PC-3 (cell line): Measurements from ENCODE around the gene GPR18. TPM values are rescaled to one million over a fixed set of nuclear protein-coding genes. Genes with fewer than 3 reads are reported as not detected.

Experiments used
- ATAC-seq: fragments of 200-7000 bp; cut with Tn5 transposase; 2 replicates; pipeline ENCODE4 v1.9.1; 2020; ENCODE audit warnings: mild to moderate bottlenecking, moderate library complexity
- BruUV-seq: library from RNA; stranded (reverse); fragments of 400-500 nt; replicated peaks from 2 replicates; lab custom pipeline; 2021; lab: Mats Ljungman, UMichigan
- CTCF ChIA-PET: fragments of 300-600 bp; sonication (Branson Sonifier 250); formaldehyde crosslinking; loops from one replicate; lab custom pipeline; 2022; ENCODE audit warnings: antibody characterized with exemption; lab: Charles Lee
- POLR2A ChIA-PET: fragments of 300-600 bp; sonication (Branson Sonifier 250); formaldehyde crosslinking; loops from one replicate; lab custom pipeline; 2022; ENCODE audit warnings: antibody characterized with exemption; ENCODE audit not compliant: unreplicated experiment; lab: Charles Lee
- DNase-seq: peaks from one replicate; pipeline ENCODE4 v3.0.0-alpha.2; 2015
- H2AFZ ChIP-seq: fragments of 300-600 bp; sonication (generic); 2 replicates; pipeline ENCODE4 v1.6.0; 2016; ENCODE audit warnings: antibody characterized with exemption, low read length
- H3F3A ChIP-seq: fragments of 300-600 bp; sonication (generic); one replicate; pipeline ENCODE4 v1.6.0; 2017; ENCODE audit warnings: antibody characterized with exemption, low read length, control low read depth, mild to moderate bottlenecking; ENCODE audit not compliant: unreplicated experiment
- H3K27ac ChIP-seq: fragments of 300-600 bp; sonication (generic); 2 replicates; pipeline ENCODE4 v1.5.1; 2016; ENCODE audit warnings: mild to moderate bottlenecking, low read length
- H3K27me3 ChIP-seq: fragments of 300-600 bp; sonication (generic); 2 replicates; pipeline ENCODE4 v1.6.1; 2016; ENCODE audit warnings: low read length, mixed read lengths
- H3K36me3 ChIP-seq: fragments of 300-600 bp; sonication (generic); 2 replicates; pipeline ENCODE4 v1.6.1; 2016; ENCODE audit warnings: low read depth, mixed run types, low read length, mixed read lengths
- H3K4me1 ChIP-seq: fragments of 300-600 bp; sonication (generic); 2 replicates; pipeline ENCODE4 v1.5.1; 2016; ENCODE audit warnings: low read length; ENCODE audit not compliant: insufficient read depth
- H3K4me2 ChIP-seq: fragments of 300-600 bp; sonication (generic); 2 replicates; pipeline ENCODE4 v1.6.0; 2016; ENCODE audit warnings: low read length
- H3K4me3 ChIP-seq: fragments of 300-600 bp; sonication (generic); 2 replicates; pipeline ENCODE4 v1.5.1; 2016; ENCODE audit warnings: mild to moderate bottlenecking, low read length, mixed read lengths
- H3K79me2 ChIP-seq: fragments of 300-600 bp; sonication (generic); 2 replicates; pipeline ENCODE4 v1.6.1; 2017; ENCODE audit warnings: low read length, mixed read lengths
- H3K9ac ChIP-seq: fragments of 300-600 bp; sonication (generic); 2 replicates; pipeline ENCODE4 v1.6.0; 2016; ENCODE audit warnings: mild to moderate bottlenecking, low read length
- H3K9me2 ChIP-seq: fragments of 300-600 bp; sonication (generic); replicated peaks from 2 replicates; pipeline ENCODE4 v1.6.1; 2016; ENCODE audit warnings: mixed run types, low read length, mixed read lengths
- H3K9me3 ChIP-seq: fragments of 300-600 bp; sonication (generic); 2 replicates; pipeline ENCODE4 v1.6.1; 2016; ENCODE audit warnings: low read length, mixed read lengths
- H4K20me1 ChIP-seq: fragments of 300-600 bp; sonication (generic); 2 replicates; pipeline ENCODE4 v1.6.1; 2016; ENCODE audit warnings: low read length, mixed read lengths
- CTCF ChIP-seq: fragments of 300-600 bp; sonication (generic); conservative IDR thresholded peaks from 2 replicates; pipeline ENCODE4 v1.5.1; 2017; ENCODE audit warnings: antibody characterized with exemption, low read depth, mild to moderate bottlenecking, low read length
- EZH2 ChIP-seq: fragments of 300-600 bp; sonication (generic); IDR thresholded peaks from one replicate; pipeline ENCODE4 v1.6.1; 2017; ENCODE audit warnings: antibody characterized with exemption, mild to moderate bottlenecking, low read length; ENCODE audit not compliant: unreplicated experiment
- EZH2phosphoT487 ChIP-seq: fragments of 300-600 bp; sonication (generic); IDR thresholded peaks from 2 replicates; pipeline ENCODE4 v1.6.1; 2018; ENCODE audit warnings: mild to moderate bottlenecking, antibody characterized with exemption, low read length, borderline replicate concordance
- intact Hi-C: fragments of 100-400 bp; cut with micrococcal nuclease; formaldehyde crosslinking; loops from 2 replicates; pipeline ENCODE4 v1.9.0; 2023
- total RNA-seq: library from RNA; depleted of rRNA; stranded (reverse); fragments of >200 nt; gene quantifications from 2 replicates; pipeline ENCODE4 v1.2.3, GENCODE V29; 2014

Gene GPR18
- total RNA-seq, 1 experiment from 2014 or later = not detected

GRCh38 chr13:99224021-99224420 is 34.2 kb downstream of the GPR18 start:
- H3K9me3 ChIP-seq = no peaks in the 10 kb centered on the region
- H3K27ac ChIP-seq = no peak overlapping the region
- H3K9me2 ChIP-seq = no peaks in the 10 kb centered on the region
- DNase-seq (no peak), ATAC-seq (no peak)
- no peak overlapping the region for H3K4me2 ChIP-seq
- peaks cover 4% of the 10 kb centered on the region; the same call in 1 of the 2 replicates for H3K36me3 ChIP-seq
- BruUV-seq = no TSS peak
- H3K4me3 ChIP-seq = no peak overlapping the region
- no peaks in the 10 kb centered on the region for H3K27me3 ChIP-seq
- TF ChIP-seq EZH2phosphoT487 (no peak), CTCF (no peak), EZH2 (no peak)
- H3K9ac ChIP-seq = no peak overlapping the region
- no peak overlapping the region for H2AFZ ChIP-seq
- peaks cover 92% of the 10 kb centered on the region for H3K79me2 ChIP-seq
- POLR2A ChIA-PET = no interaction called here
- H3K4me1 ChIP-seq = peaks cover 19% of the 10 kb centered on the region
- CTCF ChIA-PET = interaction anchor here (0.5 kb wide), 1 partner anchor 47 kb away, joined by 3 read pairs; no protein-coding TSS in a partner anchor
- intact Hi-C loops = no loop called here
- H3F3A ChIP-seq = no peaks in the 10 kb centered on the region
- H4K20me1 ChIP-seq = peaks cover 8% of the 10 kb centered on the region; the same call in 1 of the 2 replicates

GRCh38 chr13:99223587-99223986 is 34.6 kb downstream of the GPR18 start:
- Histone ChIP-seq H3K36me3 (peaks cover 4% of the 10 kb centered on the region; the same call in 1 of the 2 replicates), H3K9me2 (no peaks in the 10 kb centered on the region), H3K9ac (no peak overlapping the region), H3K27ac (no peak overlapping the region), H3K4me3 (no peak overlapping the region), H3K4me2 (no peak overlapping the region), H4K20me1 (peaks cover 5% of the 10 kb centered on the region; the same call in 1 of the 2 replicates), H3K4me1 (peaks cover 14% of the 10 kb centered on the region), H3K79me2 (peaks cover 93% of the 10 kb centered on the region), H3K9me3 (no peaks in the 10 kb centered on the region), H2AFZ (no peak overlapping the region), H3K27me3 (no peaks in the 10 kb centered on the region), H3F3A (no peaks in the 10 kb centered on the region)
- ATAC-seq (no peak), DNase-seq (no peak)
- no TSS peak for BruUV-seq
- ChIA-PET POLR2A (no interaction called here), CTCF (interaction anchor here (0.5 kb wide), 1 partner anchor 47 kb away, joined by 3 read pairs; no protein-coding TSS in a partner anchor)
- intact Hi-C loops = no loop called here
- TF ChIP-seq EZH2 (no peak), CTCF (no peak), EZH2phosphoT487 (no peak)

- no peaks in the 10 kb centered on the region for H3F3A ChIP-seq
- no peak overlapping the region for H3K4me2 ChIP-seq
- H3K79me2 ChIP-seq = peaks cover 97% of the 10 kb centered on the region
- peaks cover 5% of the 10 kb centered on the region; the same call in 1 of the 2 replicates for H4K20me1 ChIP-seq
- POLR2A ChIA-PET = no interaction called here
- H3K4me3 ChIP-seq = no peak overlapping the region
- intact Hi-C loops = no loop called here
- H3K9me2 ChIP-seq = no peaks in the 10 kb centered on the region
- CTCF ChIA-PET = no interaction called here
- no peak for TF ChIP-seq CTCF
- no peak for TF ChIP-seq EZH2
- no peak for TF ChIP-seq EZH2phosphoT487
- no peak overlapping the region for H3K9ac ChIP-seq
- H3K36me3 ChIP-seq = peaks cover 4% of the 10 kb centered on the region; the same call in 1 of the 2 replicates
- H3K27me3 ChIP-seq = no peaks in the 10 kb centered on the region
- no peak overlapping the region for H2AFZ ChIP-seq
- DNase-seq = no peak
- ATAC-seq = no peak
- H3K27ac ChIP-seq = no peak overlapping the region
- H3K9me3 ChIP-seq = no peaks in the 10 kb centered on the region
- no peaks in the 10 kb centered on the region for H3K4me1 ChIP-seq
- BruUV-seq = no TSS peak
Observed at GRCh38 chr13:99221567-99222239, 36.5 kb downstream of the GPR18 start.
